ENCODE results near the gene FAIM2.

DNA sequence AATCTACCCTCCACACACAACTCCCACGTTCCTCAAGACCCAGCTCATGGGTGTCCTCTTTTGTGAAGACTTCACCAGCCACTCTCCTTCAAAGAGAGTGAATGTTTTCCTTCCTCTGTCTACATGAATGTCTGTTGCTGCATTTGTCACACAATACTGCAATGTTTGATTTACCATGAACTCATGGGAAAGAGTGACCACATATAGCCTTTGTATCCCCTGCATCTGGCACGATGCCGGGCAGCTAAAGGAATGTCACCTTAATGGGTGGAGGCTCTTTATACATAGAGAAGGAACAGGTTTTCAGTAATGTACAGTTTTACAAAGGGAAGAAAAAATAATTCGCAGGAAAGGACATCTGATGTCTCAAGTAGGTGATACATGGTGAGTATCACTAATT lies 48.7 kb downstream of the FAIM2 start:
- TF ChIP-seq ZFP69B (tag by site-specific recombination; IDR thresholded peaks at IDR 0.05), result no peak
- no peak for TF ChIP-seq SETDB1 (IDR thresholded peaks at IDR 0.05; ENCODE audit: insufficient read length, low read length)
- TF ChIP-seq ZNF146 (tag by site-specific recombination; IDR thresholded peaks at IDR 0.05), result no peak
- TF ChIP-seq, protein P1, sequence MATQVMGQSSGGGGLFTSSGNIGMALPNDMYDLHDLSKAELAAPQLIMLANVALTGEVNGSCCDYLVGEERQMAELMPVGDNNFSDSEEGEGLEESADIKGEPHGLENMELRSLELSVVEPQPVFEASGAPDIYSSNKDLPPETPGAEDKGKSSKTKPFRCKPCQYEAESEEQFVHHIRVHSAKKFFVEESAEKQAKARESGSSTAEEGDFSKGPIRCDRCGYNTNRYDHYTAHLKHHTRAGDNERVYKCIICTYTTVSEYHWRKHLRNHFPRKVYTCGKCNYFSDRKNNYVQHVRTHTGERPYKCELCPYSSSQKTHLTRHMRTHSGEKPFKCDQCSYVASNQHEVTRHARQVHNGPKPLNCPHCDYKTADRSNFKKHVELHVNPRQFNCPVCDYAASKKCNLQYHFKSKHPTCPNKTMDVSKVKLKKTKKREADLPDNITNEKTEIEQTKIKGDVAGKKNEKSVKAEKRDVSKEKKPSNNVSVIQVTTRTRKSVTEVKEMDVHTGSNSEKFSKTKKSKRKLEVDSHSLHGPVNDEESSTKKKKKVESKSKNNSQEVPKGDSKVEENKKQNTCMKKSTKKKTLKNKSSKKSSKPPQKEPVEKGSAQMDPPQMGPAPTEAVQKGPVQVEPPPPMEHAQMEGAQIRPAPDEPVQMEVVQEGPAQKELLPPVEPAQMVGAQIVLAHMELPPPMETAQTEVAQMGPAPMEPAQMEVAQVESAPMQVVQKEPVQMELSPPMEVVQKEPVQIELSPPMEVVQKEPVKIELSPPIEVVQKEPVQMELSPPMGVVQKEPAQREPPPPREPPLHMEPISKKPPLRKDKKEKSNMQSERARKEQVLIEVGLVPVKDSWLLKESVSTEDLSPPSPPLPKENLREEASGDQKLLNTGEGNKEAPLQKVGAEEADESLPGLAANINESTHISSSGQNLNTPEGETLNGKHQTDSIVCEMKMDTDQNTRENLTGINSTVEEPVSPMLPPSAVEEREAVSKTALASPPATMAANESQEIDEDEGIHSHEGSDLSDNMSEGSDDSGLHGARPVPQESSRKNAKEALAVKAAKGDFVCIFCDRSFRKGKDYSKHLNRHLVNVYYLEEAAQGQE (tag by site-specific recombination; IDR thresholded peaks at IDR 0.05), result no peak

Data from HEK293 (cell line).